Camera-type eye (tissue), 1 donor: ENCODE data around the gene EDNRB. TPM values are rescaled to one million over a fixed set of nuclear protein-coding genes. Genes with fewer than 3 reads are reported as not detected.

ENCODE experiments used
- total RNA-seq: library from RNA; depleted of rRNA; stranded (reverse); fragments of >200 nt; gene quantifications from one replicate; pipeline ENCODE4 v1.2.3, GENCODE V29; 2014

The EDNRB gene
- 42.9 TPM for total RNA-seq

GRCh38 chr13:77918391-77919245 is at the start of gene EDNRB:
EDNRB (minus strand) TSS chr13:77918831; CDS start chr13:77918573, 258 bp downstream.

Other genes starting within 250 kb of the EDNRB start
- gene SLAIN1, start 221.1 kb downstream of the EDNRB start, total RNA-seq = 132 TPM